Fibroblast of peridontal ligament (primary cell): Measurements from ENCODE around the gene DIP2C.
"Not testable (repeated sequence)": the region's sequence is repeated elsewhere in the genome, so short reads cannot be mapped to it uniquely, and the experiment has no call there.

Experiments
- DNase-seq: peaks from one replicate; pipeline ENCODE4 v3.0.0-alpha.2; 2010; ENCODE audit errors: extremely low read depth

Gene DIP2C

DNA sequence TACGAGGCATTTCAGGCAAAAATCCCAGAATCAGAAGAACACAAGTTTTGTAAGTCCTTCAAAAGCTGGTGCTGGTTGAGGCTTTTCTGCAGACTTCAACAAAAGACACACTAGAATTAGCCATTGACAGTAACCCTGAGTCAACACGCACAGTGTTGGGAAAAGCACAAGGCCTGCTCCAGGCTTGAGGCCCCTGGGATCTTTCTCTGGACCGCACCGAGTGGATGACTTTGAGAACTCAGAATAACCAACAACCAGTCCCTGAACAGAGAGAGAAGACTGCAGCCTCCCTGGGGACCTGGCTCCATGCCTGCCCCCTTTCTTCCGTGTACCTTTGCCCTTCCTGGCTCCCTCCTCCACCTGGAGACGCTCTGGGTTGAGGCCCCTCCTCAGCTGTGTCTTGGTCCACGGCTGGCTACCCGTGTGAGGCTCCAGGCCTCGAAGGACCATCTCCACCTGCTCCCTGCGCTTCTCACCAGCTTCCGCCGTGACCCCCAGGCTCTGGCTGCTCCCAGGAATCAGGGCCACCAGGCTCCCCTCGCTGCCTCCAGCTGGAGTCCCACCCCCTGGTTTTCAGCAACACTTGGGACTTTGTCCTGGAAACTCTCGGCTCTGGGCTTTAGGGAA is 28.4 kb downstream of the DIP2C start:
- no peak for DNase-seq

DNA sequence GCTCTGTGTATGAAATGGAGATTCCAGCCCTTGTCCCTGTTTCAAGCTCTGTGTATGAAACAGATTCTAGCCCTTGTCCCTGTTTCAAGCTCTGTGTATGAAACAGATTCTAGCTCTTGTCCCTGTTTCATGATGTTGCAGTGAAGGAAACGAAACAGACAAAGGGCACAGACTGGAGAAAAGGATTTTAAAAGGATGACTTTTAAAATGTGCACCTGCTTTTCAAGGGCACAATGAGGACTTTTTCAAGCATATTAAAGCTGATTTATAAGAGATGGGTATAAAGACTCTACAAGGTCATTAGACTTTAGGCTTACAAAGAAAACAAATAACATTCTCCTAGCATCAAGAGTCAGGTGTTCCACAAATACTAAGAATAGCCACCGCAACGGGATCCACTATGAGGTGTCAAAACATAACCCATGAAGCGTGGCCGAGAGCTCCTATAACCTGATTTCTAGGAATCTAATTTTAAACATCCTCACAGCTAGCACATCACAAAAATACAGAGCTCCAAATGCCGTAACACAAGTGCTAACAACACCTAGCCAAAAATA is 29.0 kb downstream of the DIP2C start:
- DNase-seq, result peak; percentile 26

DNA sequence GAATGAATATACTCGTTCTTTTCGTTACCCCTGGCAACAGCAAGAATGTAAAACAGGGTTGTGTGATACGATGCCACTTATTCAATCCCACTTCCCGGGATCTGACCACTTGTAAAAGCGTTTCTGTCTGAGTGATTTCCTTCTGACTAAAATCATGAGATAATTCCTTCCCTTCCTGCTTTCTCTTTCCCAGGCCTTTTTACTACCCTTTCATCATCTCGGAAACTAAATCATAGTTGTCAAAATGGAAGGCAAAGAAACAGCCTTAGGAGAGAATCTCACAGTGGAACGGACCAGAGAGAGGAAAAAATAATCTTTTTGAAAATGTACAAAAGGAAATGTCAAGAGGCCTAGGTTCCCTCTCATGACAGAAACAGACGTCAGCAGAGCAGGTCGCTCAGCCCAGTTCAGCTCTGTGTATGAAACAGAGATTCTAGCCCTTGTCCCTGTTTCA is 29.8 kb downstream of the DIP2C start:
- peak; percentile 82 for DNase-seq

DNA sequence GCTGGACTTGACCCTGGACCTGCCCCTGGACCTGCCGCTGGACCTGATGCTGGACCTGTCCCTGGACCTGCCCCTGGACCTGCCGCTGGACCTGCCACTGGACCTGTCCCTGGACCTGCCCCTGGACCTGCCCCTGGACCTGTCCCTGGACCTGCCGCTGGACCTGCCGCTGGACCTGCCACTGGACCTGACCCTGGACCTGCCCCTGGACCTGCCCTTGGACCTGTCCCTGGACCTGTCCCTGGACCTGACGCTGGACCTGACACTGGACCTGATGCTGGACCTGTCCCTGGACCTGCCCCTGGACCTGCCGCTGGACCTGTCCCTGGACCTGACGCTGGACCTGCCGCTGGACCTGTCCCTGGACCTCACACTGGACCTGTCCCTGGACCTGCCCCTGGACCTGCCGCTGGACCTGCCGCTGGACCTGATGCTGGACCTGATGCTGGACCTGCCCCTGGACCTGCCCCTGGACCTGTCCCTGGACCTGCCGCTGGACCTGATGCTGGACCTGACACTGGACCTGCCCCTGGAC is 31.6 kb downstream of the DIP2C start:
- DNase-seq, result not testable (repeated sequence)

DNA sequence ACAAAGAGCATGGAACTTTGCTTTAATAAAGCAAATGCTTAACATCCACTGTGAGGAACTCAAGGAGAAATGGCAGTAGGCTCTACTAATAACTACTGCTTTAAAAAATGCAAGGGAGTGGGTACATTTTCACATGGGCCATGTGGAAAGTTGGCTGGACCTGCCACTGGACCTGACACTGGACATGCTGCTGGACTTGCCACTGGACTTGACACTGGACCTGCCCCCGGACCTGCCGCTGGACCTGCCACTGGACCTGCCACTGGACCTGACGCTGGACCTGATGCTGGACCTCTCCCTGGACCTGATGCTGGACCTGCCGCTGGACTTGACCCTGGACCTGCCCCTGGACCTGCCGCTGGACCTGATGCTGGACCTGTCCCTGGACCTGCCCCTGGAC is 32.6 kb downstream of the DIP2C start:
- DNase-seq, result no peak

DNA sequence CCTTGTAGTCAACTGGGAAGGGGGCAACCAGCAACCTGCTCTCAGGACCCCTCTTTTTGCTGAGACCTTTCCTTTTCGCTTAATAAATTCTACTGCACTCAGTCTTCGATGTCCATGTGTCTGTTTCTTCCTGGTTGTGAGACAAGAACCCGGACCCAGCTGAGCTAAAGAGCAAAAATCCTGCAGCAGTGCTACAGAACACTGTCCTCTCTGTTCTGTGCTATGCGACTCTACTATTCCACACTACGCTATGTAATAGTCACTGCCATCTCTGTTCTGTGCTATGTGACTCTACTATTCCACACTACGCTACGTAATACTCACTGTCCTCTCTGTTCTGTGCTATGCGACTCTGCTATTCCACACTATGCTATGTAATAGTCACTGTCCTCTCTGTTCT is 34.3 kb downstream of the DIP2C start:
- DNase-seq, result no peak

DNA sequence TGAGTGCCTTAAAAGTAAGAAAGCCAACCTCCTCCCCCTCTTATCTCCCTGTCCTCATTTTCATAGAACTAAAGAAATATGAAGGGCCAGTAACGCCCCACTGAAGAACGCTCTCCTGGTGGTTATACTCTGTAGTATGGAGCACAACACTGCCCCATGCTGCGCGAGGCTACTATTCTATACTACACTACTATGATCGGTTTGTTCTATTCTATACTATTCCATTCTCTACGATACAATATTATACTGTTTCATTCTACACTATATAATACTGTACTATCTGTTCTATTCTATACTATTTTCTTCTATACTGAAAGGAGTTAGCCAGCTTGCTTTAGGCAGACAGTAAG is 34.8 kb downstream of the DIP2C start:
- no peak for DNase-seq

DNA sequence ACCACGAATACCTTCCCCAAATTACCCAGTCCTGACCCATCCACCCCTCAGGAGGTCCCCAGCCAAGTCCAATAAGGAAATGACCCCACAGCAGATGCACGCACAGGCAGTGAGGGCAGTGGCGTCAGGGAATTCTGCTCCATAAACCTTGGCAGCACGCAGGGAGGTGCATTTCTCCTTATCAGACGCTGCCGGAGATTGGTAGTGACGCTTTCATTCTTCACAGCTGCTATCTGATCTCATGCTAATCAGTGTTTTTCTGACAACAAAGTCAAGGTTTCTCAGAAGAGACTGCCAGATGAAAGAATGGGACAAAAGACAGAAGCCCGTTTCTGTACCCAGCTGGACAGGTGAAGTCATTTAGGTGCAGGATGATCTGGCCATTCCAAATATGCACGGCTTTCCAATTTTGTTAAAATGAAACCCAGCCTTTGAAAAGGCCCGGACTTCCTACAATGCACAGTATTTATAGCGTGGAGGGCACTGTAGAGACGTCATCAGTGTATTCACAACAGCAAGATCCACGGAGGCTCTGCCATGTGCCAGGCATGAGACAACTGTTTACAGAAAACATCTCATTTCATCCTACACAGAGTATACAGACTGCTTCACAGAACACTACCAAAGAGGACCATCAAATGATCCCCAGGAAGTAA is 35.3 kb downstream of the DIP2C start:
- DNase-seq, result no peak

DNA sequence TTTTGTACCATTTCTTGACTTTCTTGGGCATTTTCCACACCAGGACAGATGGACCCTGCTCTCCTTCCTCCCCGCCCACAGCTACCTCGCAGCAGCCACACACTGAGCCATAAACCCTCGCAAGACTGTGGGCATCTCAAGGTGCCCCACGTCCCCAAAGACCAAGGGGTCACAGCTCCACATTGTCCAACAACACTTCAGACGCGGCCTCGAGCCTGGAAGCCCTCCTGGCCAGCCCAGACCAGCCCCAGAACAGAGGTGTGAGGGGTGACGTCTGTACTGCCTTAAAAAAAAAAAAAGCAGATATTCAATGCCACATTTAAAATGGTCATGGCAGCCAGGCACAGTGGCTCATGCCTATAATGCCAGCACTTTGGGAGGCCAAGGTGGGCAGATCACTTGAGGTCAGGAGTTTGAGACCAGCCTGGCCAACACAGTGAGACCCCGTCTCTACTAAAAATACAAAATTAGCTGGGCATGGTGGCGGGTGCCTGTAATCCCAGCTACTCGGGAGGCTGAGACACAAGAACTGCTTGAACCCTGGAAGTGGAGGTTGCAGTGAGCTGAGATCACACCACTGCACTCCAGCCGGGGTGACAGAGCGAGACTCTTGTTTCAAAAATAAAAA is 36.5 kb downstream of the DIP2C start:
- not testable (repeated sequence) for DNase-seq

DNA sequence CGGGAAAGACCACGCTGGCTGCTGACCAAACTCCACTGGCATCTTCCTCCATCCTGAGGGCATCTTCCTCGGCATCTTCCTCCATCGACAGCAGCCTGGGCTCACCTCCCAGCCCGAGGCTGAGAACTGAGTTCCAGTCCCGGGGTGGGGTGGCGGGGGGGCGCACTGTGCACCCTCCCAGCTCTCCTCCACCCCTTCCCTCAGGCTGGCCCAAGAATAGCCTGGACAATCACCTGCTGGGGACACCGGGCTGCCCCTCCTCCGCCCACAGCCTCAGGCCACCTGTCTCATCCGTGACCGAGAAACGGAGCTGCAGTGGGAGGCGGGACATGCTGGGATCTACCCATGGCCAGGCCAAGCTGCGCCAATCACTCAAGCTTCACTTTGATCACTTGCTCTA is 37.2 kb downstream of the DIP2C start:
- DNase-seq, result no peak

DNA sequence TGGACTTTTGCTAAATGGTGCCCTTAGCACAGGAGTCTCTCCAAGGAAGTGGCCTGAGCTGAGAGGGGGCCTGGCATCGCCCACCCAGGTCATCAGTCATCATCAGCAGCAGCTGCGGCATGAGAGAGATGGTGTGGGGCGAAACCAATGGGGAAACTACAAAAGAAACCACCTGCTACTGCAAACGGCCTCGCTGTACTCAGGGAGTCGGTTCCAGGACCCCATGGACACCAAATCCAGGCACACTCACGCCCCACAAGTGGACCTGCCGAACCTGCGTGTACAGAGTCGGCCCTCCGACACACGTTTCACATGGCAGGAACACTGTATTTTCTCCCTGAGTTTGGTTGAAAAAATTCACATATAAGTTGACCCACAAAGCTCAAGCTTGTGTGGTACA is 37.8 kb downstream of the DIP2C start:
- DNase-seq, result no peak

DNA sequence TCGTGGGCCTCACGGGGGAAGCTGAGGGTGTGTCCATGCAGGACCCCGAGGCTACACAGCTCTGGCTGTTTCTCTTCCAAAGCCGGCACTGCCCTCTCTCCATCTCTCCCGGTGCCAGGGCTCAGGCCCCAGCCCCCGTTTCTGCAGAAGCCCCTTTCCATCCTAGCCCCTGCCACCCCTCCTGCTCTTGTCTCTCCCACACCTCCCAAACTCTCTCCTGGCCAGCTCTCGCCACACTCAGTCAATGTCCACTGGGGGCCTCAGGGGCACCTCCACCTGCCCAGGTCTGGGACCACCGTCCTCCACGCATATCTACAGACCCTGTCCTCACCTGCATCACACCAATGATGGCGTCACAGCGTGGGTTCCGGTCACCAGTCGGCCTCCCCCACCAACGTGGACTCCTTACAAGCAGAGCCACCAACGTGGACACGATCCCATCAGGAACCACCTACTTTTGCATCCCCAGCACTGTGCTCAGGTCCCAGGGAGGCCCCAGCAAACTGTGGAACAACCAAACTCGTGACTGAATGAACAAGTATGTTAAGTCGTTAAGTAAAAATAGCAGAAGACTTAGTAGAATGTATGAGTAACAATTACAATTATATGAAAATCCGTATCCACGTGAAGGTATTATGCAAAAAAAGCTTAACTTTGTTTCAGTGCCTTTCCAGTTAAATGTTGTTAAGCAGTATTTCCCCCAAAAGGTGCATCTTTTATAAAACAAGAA is 38.4 kb downstream of the DIP2C start:
- no peak for DNase-seq

DNA sequence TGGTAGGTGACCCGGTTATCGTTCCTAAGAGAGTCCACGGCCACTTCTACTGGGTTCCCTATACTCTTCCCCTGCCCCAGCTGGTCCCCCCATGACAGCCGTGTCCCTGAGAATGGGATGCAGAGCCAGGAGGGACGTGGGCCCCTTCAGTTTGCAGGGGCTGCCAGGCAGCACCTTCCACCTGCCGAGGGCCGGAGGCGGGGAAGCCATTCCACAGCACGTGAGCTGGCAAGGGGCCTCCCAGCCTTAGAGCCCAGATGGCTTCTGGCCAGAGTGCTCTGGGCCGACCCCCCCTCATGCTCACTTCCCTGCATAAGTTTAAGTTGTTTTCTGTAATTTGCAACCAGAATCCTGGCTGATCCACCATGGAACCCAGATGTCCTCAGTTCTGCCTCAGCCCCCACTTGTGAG is 39.0 kb downstream of the DIP2C start:
- no peak for DNase-seq

DNA sequence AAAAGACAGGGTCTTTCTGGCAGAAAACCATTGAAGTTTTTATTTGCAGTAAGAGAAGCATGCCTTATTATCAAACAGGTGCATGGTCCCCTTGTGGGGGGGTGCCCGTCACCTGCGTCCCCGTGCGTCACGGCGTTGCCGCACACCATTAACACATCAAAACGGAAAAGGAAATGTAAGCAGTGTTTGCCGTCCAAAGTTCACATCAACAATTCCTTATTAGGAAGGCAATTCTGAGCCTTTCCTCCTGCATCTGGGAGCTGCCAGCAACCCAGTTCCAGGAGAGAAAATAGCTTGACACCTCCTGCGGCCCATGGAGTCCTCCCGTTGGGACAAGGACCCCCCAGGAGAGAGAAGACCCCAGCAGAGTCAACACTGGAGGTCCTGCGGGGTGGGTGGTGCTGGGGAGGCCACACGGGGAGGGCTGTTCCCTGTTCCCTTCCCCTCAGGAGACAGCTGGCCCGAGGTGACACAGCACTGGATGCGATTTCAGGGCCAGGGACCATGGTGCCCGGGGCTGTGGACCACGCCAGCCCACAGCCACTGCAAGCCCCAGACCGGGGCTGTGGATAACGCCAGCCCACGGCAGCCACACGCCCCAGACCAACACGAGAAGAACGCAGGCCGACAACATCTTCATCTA is 39.5 kb downstream of the DIP2C start:
- no peak for DNase-seq

DNA sequence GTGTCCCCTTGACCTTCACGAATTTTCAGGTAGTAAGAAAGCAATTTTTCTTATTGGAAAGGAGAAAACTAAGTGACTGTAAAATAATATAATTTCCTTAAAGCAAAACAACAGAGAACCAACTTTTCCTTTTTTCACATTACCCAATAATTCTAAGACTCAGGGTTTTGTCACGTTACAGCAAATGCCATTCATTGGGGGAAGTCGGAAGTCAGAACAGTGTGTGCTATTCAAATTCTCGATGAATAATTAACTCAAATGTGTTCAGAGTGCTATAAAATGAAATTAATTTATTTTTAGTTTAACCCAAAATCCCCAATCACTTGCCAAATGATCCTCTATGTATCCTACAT is 40.0 kb downstream of the DIP2C start:
- DNase-seq, result no peak

DNA sequence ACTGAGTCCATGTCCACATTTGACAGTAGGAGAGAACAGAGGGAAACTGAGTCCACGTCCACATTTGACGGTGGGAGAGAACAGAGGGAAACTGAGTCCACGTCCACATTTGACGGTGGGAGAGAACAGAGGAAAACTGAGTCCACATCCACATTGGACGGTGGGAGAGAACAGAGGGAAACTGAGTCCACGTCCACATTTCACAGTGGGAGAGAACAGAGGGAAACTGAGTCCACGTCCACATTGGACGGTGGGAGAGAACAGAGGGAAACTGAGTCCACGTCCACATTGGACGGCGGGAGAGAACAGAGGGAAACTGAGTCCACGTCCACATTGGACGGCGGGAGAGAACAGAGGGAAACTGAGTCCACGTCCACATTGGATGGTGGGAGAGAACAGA is 42.4 kb downstream of the DIP2C start:
- DNase-seq, result not testable (repeated sequence)

DNA sequence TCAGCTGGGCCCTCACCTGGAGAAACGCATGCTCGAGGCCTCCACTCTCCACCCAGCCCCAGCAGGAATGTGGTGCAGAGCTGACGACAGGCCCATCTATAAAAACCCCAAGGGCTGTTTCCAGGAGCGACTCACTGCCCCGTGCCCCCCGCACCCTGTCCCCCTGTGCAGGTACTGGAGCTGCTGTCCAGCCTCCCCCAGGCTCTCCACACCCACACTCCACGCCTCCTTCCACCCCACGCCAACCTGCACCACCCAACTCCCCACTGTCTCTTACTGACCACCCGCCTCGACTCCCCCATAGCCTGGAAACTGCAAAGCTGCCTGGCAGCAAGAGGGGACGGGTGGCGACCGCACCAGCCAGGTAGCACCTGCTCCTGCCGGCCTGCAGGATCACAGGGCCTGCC is 43.3 kb downstream of the DIP2C start:
- no peak for DNase-seq

DNA sequence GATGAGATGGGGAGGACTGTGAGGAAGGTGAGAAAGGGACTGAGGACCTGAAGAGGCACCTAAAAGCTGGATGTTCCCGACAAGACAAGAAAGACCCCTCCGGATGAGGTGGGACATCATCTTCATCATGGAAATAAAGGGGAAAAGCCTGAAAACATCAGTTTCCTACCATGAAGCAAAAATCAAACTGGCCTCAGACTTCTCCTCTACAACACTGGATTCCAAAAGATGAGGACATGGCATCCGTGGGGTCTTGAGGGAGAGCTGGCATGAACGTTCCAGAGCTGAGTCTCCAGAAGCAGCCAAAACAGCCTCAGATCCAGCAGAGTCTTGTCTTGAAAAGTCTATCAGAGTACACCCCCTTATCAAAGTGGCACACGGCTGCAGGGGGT is 44.5 kb downstream of the DIP2C start:
- DNase-seq, result no peak

DNA sequence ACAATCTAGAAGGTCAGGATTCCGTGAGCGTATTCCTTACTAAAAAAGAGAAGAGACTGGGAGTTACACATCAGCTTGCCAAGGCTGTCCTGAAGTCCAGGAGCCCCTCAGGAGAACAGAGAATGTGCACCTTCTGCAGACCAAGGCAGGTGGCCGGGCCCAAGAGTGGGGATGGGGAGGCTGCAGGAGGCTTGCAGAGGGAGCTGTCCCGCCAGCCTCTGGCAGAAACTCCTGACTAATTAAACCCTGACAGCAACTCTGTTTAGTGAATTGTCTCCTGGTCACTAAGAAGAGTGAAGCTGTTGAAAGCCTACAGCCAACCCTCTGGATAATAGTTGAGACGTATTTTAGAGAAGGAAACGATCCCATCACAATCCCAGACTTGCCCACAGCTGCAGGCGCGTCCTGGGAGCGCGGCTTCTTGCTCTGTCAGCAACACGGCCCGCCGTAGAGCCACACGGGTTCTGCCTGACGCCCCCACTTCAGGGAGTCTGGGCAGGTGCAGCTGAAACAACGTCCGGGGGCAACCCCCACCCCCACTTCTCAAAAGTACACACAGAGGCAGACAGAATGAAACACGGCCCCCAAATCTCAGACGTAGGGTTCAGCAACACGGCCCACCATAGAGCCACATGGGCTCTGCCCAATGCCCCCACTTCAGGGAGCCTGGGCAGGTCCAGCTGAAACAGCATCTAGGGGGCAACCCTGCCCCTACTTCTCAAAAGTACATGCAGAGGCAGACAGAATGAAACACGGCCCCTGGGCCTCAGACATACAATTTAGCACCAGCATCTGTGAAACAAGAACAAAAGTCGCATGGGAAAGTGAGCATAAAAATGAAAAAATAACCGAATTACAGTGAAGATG is 45.2 kb downstream of the DIP2C start:
- DNase-seq, result no peak

DNA sequence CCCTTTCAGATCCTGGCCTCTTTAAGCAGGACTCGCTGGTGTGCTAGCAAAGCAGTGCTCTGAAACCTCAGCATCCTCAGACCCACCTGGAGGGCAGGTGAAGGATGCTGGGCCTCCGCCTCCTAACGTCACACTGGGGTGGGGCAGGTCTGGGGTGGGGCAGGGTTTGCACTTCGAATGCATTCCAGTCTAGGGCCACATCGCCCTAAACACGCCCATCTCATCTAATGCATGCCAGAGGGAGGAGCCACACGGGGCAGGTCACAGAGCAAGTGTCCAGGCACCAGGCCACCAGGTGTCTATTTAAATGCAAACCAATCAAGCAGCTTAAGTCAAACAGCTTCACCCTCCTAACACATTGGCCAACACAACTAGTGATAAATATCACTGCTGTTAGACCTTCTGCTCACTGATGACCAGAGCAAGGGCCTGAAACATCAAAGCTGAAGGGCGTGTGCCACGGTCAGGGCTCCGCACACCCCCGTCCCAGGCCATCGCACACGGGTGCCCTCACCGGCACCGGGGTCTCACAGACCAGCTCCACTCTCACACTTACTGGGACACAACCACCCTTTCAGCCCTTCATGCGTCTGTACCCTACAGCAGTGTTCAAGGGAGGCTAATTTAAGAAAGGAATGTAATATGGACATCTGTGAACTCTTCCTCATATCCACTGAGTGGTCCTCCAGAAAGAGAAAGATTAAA is 47.1 kb downstream of the DIP2C start:
- DNase-seq, result no peak
